Endothelial cell of umbilical vein (primary cell): ENCODE measurements around the gene MAGI3. TPM values are rescaled to one million over a fixed set of nuclear protein-coding genes. Genes with fewer than 3 reads are reported as not detected.

ENCODE experiments used
- BruUV-seq: library from RNA; stranded (reverse); fragments of 400-500 nt; replicated peaks from 2 replicates; lab custom pipeline; 2021; lab: Mats Ljungman, UMichigan
- CTCF ChIA-PET: fragments of 300-600, 350-600 bp; sonication (Branson Sonifier 250); formaldehyde crosslinking; loops from one replicate; lab custom pipeline; 2021; ENCODE audit warnings: antibody characterized with exemption, inconsistent platforms; lab: Charles Lee
- POLR2A ChIA-PET: fragments of 300-600, 350-600 bp; sonication (Branson Sonifier 250); formaldehyde crosslinking; loops from one replicate; lab custom pipeline; 2021; ENCODE audit warnings: antibody characterized with exemption, inconsistent platforms; lab: Charles Lee
- DNase-seq: peaks from one replicate; pipeline ENCODE4 v3.0.0-alpha.2; 2011; ENCODE audit warnings: low read depth, low spot score
- FAIRE-seq: peaks from 2 replicates; lab custom pipeline; 2011; peaks lifted over from hg19 to GRCh38; lab: Jason Lieb, UNC
- H2AFZ ChIP-seq: 2 replicates; pipeline ENCODE4 v1.6.0; 2012; ENCODE audit warnings: low read depth, low read length, control low read depth, inconsistent platforms
- H3K27ac ChIP-seq: 2 replicates; pipeline ENCODE4 v1.5.1; 2011; ENCODE audit warnings: low read depth, mild to moderate bottlenecking, control low read depth, low read length, moderate library complexity; ENCODE audit not compliant: insufficient read depth
- H3K27me3 ChIP-seq, 2 experiments: 2 replicates each; pipeline versions ENCODE4 v1.6.0 to v1.6.1; 2011; ENCODE audit warnings: low read length in 2 of 2, mixed read lengths in 1 of 2; ENCODE audit not compliant: control insufficient read depth in 2 of 2, insufficient read depth in 2 of 2
- H3K36me3 ChIP-seq, 2 experiments: 2 replicates in 1 of 2; 3 replicates in 1 of 2; pipeline ENCODE4 v1.5.1; 2011; ENCODE audit warnings: low read length in 2 of 2, mild to moderate bottlenecking in 1 of 2, moderate library complexity in 1 of 2; ENCODE audit not compliant: control insufficient read depth in 2 of 2, insufficient read depth in 2 of 2; ENCODE audit errors: extremely low read depth in 1 of 2
- H3K4me1 ChIP-seq: 3 replicates; pipeline ENCODE4 v1.5.1; 2011; ENCODE audit warnings: mild to moderate bottlenecking, low read length; ENCODE audit not compliant: control insufficient read depth, insufficient read depth; ENCODE audit errors: extremely low read depth
- H3K4me2 ChIP-seq: 2 replicates; pipeline ENCODE4 v1.6.1; 2011; ENCODE audit warnings: low read length, control low read depth, mixed read lengths; ENCODE audit not compliant: insufficient read depth
- H3K4me3 ChIP-seq, 3 experiments: fragments of 200-600 bp in 1 of 3; sonication (generic), shearing (Covaris generic) in 1 of 3; replicated peaks in 1 of 3; 2 replicates each; pipeline ENCODE4 v1.5.1; 2011 to 2016; ENCODE audit warnings: control low read depth in 3 of 3, low read length in 3 of 3, mild to moderate bottlenecking in 2 of 3, inconsistent platforms in 1 of 3, low read depth in 1 of 3, moderate library complexity in 1 of 3; ENCODE audit not compliant: insufficient read depth in 1 of 3
- H3K79me2 ChIP-seq: 2 replicates; pipeline ENCODE4 v1.6.0; 2012; ENCODE audit warnings: low read length, inconsistent platforms; ENCODE audit not compliant: control insufficient read depth, insufficient read depth
- H3K9ac ChIP-seq: replicated peaks from 2 replicates; pipeline ENCODE3; 2011; ENCODE audit warnings: low read length, control low read depth; ENCODE audit not compliant: insufficient read depth; ENCODE audit errors: extremely low read depth
- H3K9me1 ChIP-seq: replicated peaks from 3 replicates; pipeline ENCODE4 v1.6.0; 2011; ENCODE audit warnings: mild to moderate bottlenecking, low read length; ENCODE audit not compliant: control insufficient read depth, insufficient read depth; ENCODE audit errors: extremely low read depth
- H3K9me3 ChIP-seq: replicated peaks from 2 replicates; pipeline ENCODE4 v1.5.1; 2012; ENCODE audit warnings: low read length, inconsistent platforms; ENCODE audit not compliant: control insufficient read depth, insufficient read depth
- H4K20me1 ChIP-seq: replicated peaks from 2 replicates; pipeline ENCODE3; 2011; ENCODE audit warnings: mild to moderate bottlenecking, low read length; ENCODE audit not compliant: control insufficient read depth, insufficient read depth; ENCODE audit errors: extremely low read depth
- CTCF ChIP-seq, 2 donors: IDR thresholded peaks; 1 replicate in 1 of 2; 2 replicates in 1 of 2; pipeline ENCODE4 v1.5.1; 2011; ENCODE audit warnings: low read length in 2 of 2, mild to moderate bottlenecking in 2 of 2, moderate library complexity in 2 of 2, control low read depth in 1 of 2, inconsistent platforms in 1 of 2, low read depth in 1 of 2; ENCODE audit not compliant: insufficient read depth in 1 of 2; ENCODE audit errors: extremely low read depth in 1 of 2
- EZH2 ChIP-seq: IDR thresholded peaks from 2 replicates; pipeline ENCODE4 v1.6.1; 2012; ENCODE audit warnings: borderline replicate concordance, low read depth, mild to moderate bottlenecking, moderate library complexity, low read length, inconsistent platforms; ENCODE audit not compliant: severe bottlenecking
- FOS ChIP-seq: IDR thresholded peaks from 2 replicates; pipeline ENCODE4 v1.6.1; 2011; ENCODE audit warnings: mild to moderate bottlenecking, low read length, moderate library complexity, borderline replicate concordance; ENCODE audit not compliant: insufficient read depth
- GATA2 ChIP-seq: IDR thresholded peaks from 2 replicates; pipeline ENCODE4 v1.7.0; 2011; ENCODE audit warnings: low read depth, mild to moderate bottlenecking, moderate library complexity, mixed read lengths, low read length; ENCODE audit not compliant: insufficient read length, insufficient read depth
- JUN ChIP-seq: IDR thresholded peaks from 2 replicates; pipeline ENCODE4 v1.6.1; 2011; ENCODE audit warnings: borderline replicate concordance, low read depth; ENCODE audit not compliant: insufficient read length, insufficient read depth
- MAX ChIP-seq: IDR thresholded peaks from 2 replicates; pipeline ENCODE4 v1.6.1; 2011; ENCODE audit not compliant: insufficient read depth, insufficient read length
- MYC ChIP-seq: IDR thresholded peaks from one replicate; pipeline ENCODE4 v1.6.1; 2011; ENCODE audit warnings: mild to moderate bottlenecking, low read depth, low read length
- POLR2A ChIP-seq: IDR thresholded peaks from 2 replicates; pipeline ENCODE4 v1.6.1; 2012; ENCODE audit warnings: low read depth, mild to moderate bottlenecking, control low read depth, low read length
- POLR2AphosphoS5 ChIP-seq: IDR thresholded peaks from 2 replicates; pipeline ENCODE4 v1.6.1; 2012; ENCODE audit warnings: low read depth, mild to moderate bottlenecking, control low read depth, low read length, moderate library complexity; ENCODE audit not compliant: insufficient read depth
- dilution Hi-C: fragments of 300-500 bp; cut with MboI; formaldehyde crosslinking; loops from one replicate; pipeline ENCODE4 v1.15.0; 2019; ENCODE audit warnings: low sequenced_read_pairs; ENCODE audit not compliant: extremely low pct_ligation_motif_present
- intact Hi-C: fragments of 100-400 bp; cut with micrococcal nuclease; formaldehyde crosslinking; loops from one replicate; pipeline ENCODE4 v1.10.0; 2022
- polyA plus RNA-seq, 4 experiments: library from polyadenylated mRNA; depleted of rRNA in 3 of 4; stranded (reverse) in 3 of 4; unstranded in 1 of 4; fragments of >200 nt; gene quantifications; 2 replicates each; pipeline versions ENCODE4 v1.2.1 to v1.2.3, GENCODE V29; 2011 to 2012; ENCODE audit warnings: missing spikeins in 1 of 4
- total RNA-seq: library from RNA; stranded (reverse); gene quantifications from 2 replicates; pipeline ENCODE4 v1.2.3, GENCODE V29; 2021

The MAGI3 gene
- total and polyA plus RNA-seq, 2 donors (not counting 3 experiments of a cell fraction or from before 2014, with no cell fraction given), result 2.8 to 16.1 TPM

GRCh38 chr1:113530021-113530420 lies 139.7 kb downstream of the MAGI3 start:
- H4K20me1 ChIP-seq, result peaks cover 3% of the 10 kb centered on the region
- no peaks in the 10 kb centered on the region for H3K9me1 ChIP-seq
- ChIA-PET CTCF (interaction anchor here (0.8 kb wide), 1 partner anchor 11 kb away, joined by 3 read pairs; no protein-coding TSS in a partner anchor), POLR2A (interaction anchor here (0.7 kb wide), 1 partner anchor 383 kb away, joined by 3 read pairs; no protein-coding TSS in a partner anchor)
- no peaks in the 10 kb centered on the region for H3K4me1 ChIP-seq
- no peak overlapping the region for H3K4me2 ChIP-seq
- no peak overlapping the region for H2AFZ ChIP-seq
- H3K9me3 ChIP-seq, result no peaks in the 10 kb centered on the region
- no peak for FAIRE-seq
- H3K79me2 ChIP-seq, result peaks cover 4% of the 10 kb centered on the region
- DNase-seq, result peak; percentile 17
- TF ChIP-seq MYC (no peak), POLR2A (no peak), GATA2 (no peak), JUN (no peak), MAX (no peak), CTCF (IDR thresholded peaks at IDR 0.05; ENCODE audit: extremely low read depth in 1 of 2, insufficient read depth in 1 of 2, low read depth in 1 of 2, low read length in 2 of 2) (no peak), FOS (no peak), EZH2 (no peak), POLR2AphosphoS5 (no peak)
- no peak overlapping the region for H3K27ac ChIP-seq
- H3K9ac ChIP-seq, result no peak overlapping the region
- dilution Hi-C loops, result no loop called here
- H3K4me3 ChIP-seq, result no peak overlapping the region
- H3K36me3 ChIP-seq, result no peaks in the 10 kb centered on the region
- BruUV-seq, result no TSS peak
- no peaks in the 10 kb centered on the region for H3K27me3 ChIP-seq
- intact Hi-C loops, result no loop called here
